ENCODE measurements around the gene JPH3. TPM values are rescaled to one million over a fixed set of nuclear protein-coding genes. Genes with fewer than 3 reads are reported as not detected.

JPH3 gene
- total and polyA plus RNA-seq, 7 donors: under 0.01 to 1.4 (median 0.73) TPM; not detected in 1

GRCh38 chr16:87586201-87586782 is 16.0 kb upstream of the JPH3 start:
- Histone ChIP-seq H3K27me3 (peaks cover 0 to 48% (median 5%) of the 10 kb centered on the region in 3 donors), H3K36me3 (no peaks in the 10 kb centered on the region), H3K4me1 (peaks cover 0 to 32% (median 23%) of the 10 kb centered on the region in 4 donors), H3K9me3 (no peaks in the 10 kb centered on the region), H3K27ac (no peak overlapping the region), H3K4me3 (no peak overlapping the region)
- WGBS, 2 donors: 72 to 73% methylated on average over 22 of the region's 22 CpGs
- intact Hi-C loops (cut with DNase I): loop anchor here (10.0 kb wide), 1 partner anchor 289 kb away; no protein-coding TSS in a partner anchor
- no peak for DNase-seq
- TF ChIP-seq POLR2A (IDR thresholded peaks at IDR 0.05): no peak
- TF ChIP-seq EP300 (IDR thresholded peaks at IDR 0.05): no peak
- no peak for TF ChIP-seq POLR2AphosphoS5 (IDR thresholded peaks at IDR 0.05)
- TF ChIP-seq, protein P1, sequence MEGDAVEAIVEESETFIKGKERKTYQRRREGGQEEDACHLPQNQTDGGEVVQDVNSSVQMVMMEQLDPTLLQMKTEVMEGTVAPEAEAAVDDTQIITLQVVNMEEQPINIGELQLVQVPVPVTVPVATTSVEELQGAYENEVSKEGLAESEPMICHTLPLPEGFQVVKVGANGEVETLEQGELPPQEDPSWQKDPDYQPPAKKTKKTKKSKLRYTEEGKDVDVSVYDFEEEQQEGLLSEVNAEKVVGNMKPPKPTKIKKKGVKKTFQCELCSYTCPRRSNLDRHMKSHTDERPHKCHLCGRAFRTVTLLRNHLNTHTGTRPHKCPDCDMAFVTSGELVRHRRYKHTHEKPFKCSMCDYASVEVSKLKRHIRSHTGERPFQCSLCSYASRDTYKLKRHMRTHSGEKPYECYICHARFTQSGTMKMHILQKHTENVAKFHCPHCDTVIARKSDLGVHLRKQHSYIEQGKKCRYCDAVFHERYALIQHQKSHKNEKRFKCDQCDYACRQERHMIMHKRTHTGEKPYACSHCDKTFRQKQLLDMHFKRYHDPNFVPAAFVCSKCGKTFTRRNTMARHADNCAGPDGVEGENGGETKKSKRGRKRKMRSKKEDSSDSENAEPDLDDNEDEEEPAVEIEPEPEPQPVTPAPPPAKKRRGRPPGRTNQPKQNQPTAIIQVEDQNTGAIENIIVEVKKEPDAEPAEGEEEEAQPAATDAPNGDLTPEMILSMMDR (IDR thresholded peaks at IDR 0.05): no peak

- intact Hi-C loops (cut with DNase I): loop anchor here (2.0 to 10.0 kb wide), 3 partner anchors 49 to 287 kb away; no protein-coding TSS in a partner anchor
- DNase-seq: no peak
- no peak overlapping the region for H3K4me3 ChIP-seq
- no peaks in the 10 kb centered on the region for H3K9me3 ChIP-seq
- TF ChIP-seq POLR2A (IDR thresholded peaks at IDR 0.05) (no peak), POLR2AphosphoS5 (IDR thresholded peaks at IDR 0.05) (no peak), EP300 (IDR thresholded peaks at IDR 0.05) (no peak)
- TF ChIP-seq, protein P1 (IDR thresholded peaks at IDR 0.05): no peak
- 78 to 87% methylated on average over 9 of the region's 9 CpGs for WGBS, 2 donors
- H3K36me3 ChIP-seq: no peaks in the 10 kb centered on the region
- H3K27me3 ChIP-seq: peaks cover 0 to 50% (median 5%) of the 10 kb centered on the region in 3 donors
- H3K4me1 ChIP-seq: peaks cover 0 to 19% (median 9%) of the 10 kb centered on the region in 4 donors
- H3K27ac ChIP-seq: no peak overlapping the region
These were observed 14.7 kb upstream of the JPH3 start for GRCh38 chr16:87587636-87588035.

DNA sequence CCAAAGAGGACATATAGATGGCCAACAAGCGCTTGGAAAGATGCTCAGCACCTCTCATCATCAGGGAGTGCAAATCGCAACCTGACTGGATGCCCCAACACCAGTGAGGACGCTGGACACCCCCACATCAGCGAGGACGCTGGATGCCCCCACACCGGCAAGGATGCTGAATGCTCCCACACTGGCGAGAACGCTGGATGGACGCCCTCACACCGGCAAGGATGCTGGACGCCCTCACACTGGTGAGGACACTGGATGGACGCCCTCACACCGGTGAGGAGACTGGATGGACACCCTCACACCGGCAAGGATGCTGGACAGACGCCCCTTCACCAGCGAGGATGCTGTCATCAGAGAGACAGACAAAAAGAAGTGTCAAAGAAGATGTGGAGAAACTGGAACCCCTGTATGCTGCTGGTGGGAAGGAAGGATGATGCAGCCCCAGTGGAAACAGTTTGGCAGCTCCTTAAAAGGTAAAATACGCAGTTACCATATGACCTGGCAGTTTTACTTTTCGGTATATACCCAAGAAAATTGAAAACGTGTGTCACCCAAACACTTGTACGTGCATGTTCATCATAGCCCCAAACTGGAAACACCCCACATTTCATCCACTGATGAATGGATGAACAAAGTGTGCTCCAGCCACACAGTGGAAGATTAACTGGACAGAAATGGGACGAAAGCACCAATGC is 10.1 kb upstream of the JPH3 start:
- Histone ChIP-seq H3K4me3 (no peak overlapping the region), H3K4me1 (peaks cover 0 to 7% (median 2%) of the 10 kb centered on the region in 4 donors), H3K9me3 (no peaks in the 10 kb centered on the region), H3K27ac (no peak overlapping the region), H3K27me3 (peaks cover 0 to 32% (median 0%) of the 10 kb centered on the region in 3 donors), H3K36me3 (no peaks in the 10 kb centered on the region)
- WGBS, 2 donors: 81 to 82% methylated on average over 21 of the region's 21 CpGs
- intact Hi-C loops (cut with DNase I): no loop called here
- TF ChIP-seq POLR2AphosphoS5 (IDR thresholded peaks at IDR 0.05) (no peak), EP300 (IDR thresholded peaks at IDR 0.05) (no peak), POLR2A (IDR thresholded peaks at IDR 0.05) (no peak)
- TF ChIP-seq, protein P1 (IDR thresholded peaks at IDR 0.05): no peak
- no peak for DNase-seq

GRCh38 chr16:87593710-87594258 is 8.5 kb upstream of the JPH3 start:
- Histone ChIP-seq H3K4me3 (no peak overlapping the region), H3K4me1 (peaks cover 0 to 4% (median 2%) of the 10 kb centered on the region in 4 donors), H3K27me3 (peaks cover 0 to 30% (median 0%) of the 10 kb centered on the region in 3 donors), H3K36me3 (no peaks in the 10 kb centered on the region), H3K27ac (no peak overlapping the region), H3K9me3 (no peaks in the 10 kb centered on the region)
- intact Hi-C loops (cut with DNase I): no loop called here
- WGBS, 2 donors: 85 to 89% methylated on average over 10 of the region's 10 CpGs
- TF ChIP-seq, protein P1 (IDR thresholded peaks at IDR 0.05): no peak
- TF ChIP-seq EP300 (IDR thresholded peaks at IDR 0.05) (no peak), POLR2AphosphoS5 (IDR thresholded peaks at IDR 0.05) (no peak), POLR2A (IDR thresholded peaks at IDR 0.05) (no peak)
- no peak for DNase-seq

Data from sigmoid colon (tissue), 7 donors.